ENCODE results near the gene MRGPRX4.
"Not testable (repeated sequence)": the region's sequence is repeated elsewhere in the genome, so short reads cannot be mapped to it uniquely, and the experiment has no call there.

MRGPRX4 gene

DNA sequence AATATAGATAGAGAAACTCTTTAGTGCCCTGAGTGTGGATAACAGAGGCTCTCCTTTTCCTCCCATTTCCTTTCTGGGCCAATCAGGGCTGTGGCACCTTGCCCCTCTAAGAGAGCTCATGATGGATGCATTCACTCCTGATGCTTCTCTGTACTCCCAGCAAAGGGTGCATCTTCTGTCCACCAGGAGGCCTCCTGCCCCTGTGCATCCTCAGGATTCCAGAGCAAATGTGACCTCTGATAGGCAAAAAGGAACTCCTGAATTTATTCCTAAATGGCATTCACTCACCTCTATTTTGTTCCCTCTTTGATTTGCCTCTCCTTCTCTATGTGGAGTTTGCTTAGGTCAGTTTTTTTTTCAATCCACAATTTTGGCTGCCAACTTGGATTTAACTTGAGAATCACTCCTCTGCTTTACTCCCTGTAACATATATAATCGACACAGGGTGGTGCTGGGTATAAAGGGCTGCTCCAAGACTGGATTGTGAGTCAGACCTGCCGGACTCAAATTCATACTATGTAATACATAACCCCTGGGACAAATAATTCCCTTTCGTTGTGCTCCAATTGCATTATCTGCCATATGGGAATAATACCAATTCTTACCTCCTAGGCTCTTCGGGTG, 1.1 kb upstream of the MRGPRX4 start:
- no peaks in the 10 kb centered on the region for H3K4me1 ChIP-seq (ENCODE audit: control insufficient read depth in 1 of 2, insufficient read depth in 1 of 2, low read depth in 1 of 2, low read length in 1 of 2)
- TF ChIP-seq, protein P1, sequence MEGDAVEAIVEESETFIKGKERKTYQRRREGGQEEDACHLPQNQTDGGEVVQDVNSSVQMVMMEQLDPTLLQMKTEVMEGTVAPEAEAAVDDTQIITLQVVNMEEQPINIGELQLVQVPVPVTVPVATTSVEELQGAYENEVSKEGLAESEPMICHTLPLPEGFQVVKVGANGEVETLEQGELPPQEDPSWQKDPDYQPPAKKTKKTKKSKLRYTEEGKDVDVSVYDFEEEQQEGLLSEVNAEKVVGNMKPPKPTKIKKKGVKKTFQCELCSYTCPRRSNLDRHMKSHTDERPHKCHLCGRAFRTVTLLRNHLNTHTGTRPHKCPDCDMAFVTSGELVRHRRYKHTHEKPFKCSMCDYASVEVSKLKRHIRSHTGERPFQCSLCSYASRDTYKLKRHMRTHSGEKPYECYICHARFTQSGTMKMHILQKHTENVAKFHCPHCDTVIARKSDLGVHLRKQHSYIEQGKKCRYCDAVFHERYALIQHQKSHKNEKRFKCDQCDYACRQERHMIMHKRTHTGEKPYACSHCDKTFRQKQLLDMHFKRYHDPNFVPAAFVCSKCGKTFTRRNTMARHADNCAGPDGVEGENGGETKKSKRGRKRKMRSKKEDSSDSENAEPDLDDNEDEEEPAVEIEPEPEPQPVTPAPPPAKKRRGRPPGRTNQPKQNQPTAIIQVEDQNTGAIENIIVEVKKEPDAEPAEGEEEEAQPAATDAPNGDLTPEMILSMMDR (IDR thresholded peaks at IDR 0.05) = no peak
- no peak overlapping the region for H3K27ac ChIP-seq
- H3K27me3 ChIP-seq = peaks cover 47% of the 10 kb centered on the region
- H3K4me3 ChIP-seq (ENCODE audit: low read depth in 1 of 2, low read length in 1 of 2) = no peak overlapping the region
- no peaks in the 10 kb centered on the region for H3K9me3 ChIP-seq
- no peaks in the 10 kb centered on the region for H3K36me3 ChIP-seq

DNA sequence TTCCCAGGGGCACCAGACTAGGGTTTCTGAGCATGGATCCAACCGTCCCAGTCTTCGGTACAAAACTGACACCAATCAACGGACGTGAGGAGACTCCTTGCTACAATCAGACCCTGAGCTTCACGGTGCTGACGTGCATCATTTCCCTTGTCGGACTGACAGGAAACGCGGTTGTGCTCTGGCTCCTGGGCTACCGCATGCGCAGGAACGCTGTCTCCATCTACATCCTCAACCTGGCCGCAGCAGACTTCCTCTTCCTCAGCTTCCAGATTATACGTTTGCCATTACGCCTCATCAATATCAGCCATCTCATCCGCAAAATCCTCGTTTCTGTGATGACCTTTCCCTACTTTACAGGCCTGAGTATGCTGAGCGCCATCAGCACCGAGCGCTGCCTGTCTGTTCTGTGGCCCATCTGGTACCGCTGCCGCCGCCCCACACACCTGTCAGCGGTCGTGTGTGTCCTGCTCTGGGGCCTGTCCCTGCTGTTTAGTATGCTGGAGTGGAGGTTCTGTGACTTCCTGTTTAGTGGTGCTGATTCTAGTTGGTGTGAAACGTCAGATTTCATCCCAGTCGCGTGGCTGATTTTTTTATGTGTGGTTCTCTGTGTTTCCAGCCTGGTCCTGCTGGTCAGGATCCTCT, 709 bp downstream of the MRGPRX4 start:
- peaks cover 61% of the 10 kb centered on the region for H3K27me3 ChIP-seq
- no peak overlapping the region for H3K27ac ChIP-seq
- H3K4me1 ChIP-seq (ENCODE audit: control insufficient read depth in 1 of 2, insufficient read depth in 1 of 2, low read depth in 1 of 2, low read length in 1 of 2) = no peaks in the 10 kb centered on the region
- no peak overlapping the region for H3K4me3 ChIP-seq (ENCODE audit: low read depth in 1 of 2, low read length in 1 of 2)
- no peaks in the 10 kb centered on the region for H3K9me3 ChIP-seq
- TF ChIP-seq, protein P1 (IDR thresholded peaks at IDR 0.05) = no peak
- H3K36me3 ChIP-seq = no peaks in the 10 kb centered on the region

DNA sequence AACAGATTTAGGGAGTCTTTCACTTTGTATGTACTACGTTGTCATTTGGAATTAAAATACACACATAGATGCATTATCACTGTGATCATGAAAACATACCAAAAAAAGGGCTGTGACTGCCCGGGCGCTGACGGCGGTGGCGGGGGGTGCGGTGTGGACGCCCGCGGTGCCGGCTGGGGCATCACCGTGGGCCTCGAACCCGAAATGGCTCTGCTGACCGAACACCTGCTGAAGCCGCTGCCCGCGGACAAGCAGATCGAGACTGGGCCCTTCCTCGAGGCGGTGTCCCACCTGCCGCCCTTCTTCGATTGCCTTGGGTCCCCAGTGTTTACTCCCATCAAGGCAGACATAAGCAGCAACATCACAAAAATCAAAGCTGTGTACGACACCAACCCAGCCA, 16.2 kb downstream of the MRGPRX4 start:
- peaks cover 70% of the 10 kb centered on the region for H3K27me3 ChIP-seq
- no peak overlapping the region for H3K27ac ChIP-seq
- no peaks in the 10 kb centered on the region for H3K36me3 ChIP-seq
- no peak overlapping the region for H3K4me3 ChIP-seq (ENCODE audit: low read depth in 1 of 2, low read length in 1 of 2)
- H3K9me3 ChIP-seq = no peaks in the 10 kb centered on the region
- no peaks in the 10 kb centered on the region for H3K4me1 ChIP-seq (ENCODE audit: control insufficient read depth in 1 of 2, insufficient read depth in 1 of 2, low read depth in 1 of 2, low read length in 1 of 2)
- TF ChIP-seq, protein P1 (IDR thresholded peaks at IDR 0.05) = no peak

DNA sequence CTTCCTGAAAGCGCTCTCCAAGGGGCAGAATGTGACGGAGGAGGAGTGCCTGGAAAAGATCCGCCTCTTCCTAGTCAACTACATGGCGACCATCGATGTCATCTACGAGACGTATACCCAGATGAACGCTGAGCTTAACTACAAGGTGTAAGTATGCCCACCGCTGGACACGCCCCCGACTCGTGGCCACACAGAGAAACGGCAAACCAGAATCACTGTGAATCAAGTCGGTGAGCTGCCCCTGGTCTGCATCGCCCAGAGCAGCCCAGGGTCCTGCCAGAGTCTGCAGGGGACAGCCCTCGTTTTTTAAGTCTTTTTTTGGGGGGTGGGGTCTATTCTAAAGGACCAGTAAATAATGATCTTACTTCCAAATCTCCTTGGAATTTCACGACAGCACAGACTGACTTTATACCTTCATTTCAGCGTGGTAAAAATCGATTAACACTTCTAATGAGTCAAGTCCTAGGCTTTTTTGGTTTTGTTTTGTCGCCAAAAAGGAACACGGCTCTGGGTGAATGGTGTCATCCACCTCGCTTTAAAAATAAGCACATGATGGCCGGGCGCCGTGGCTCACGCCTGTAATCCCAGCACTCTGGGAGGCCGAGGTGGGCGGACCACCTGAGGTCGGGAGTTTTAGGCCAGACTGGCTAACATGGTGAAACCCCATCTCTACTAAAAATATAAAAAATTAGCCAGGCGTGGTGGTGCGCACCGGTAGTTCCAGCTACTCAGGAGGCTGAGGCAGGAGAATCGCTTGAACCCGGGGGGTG, 17.0 kb downstream of the MRGPRX4 start:
- H3K36me3 ChIP-seq; H3K4me3 ChIP-seq (ENCODE audit: low read depth in 1 of 2, low read length in 1 of 2); H3K4me1 ChIP-seq (ENCODE audit: control insufficient read depth in 1 of 2, insufficient read depth in 1 of 2, low read depth in 1 of 2, low read length in 1 of 2); H3K9me3 ChIP-seq; H3K27ac ChIP-seq: not testable (repeated sequence)
- peaks cover 63% of the 10 kb centered on the region for H3K27me3 ChIP-seq

DNA sequence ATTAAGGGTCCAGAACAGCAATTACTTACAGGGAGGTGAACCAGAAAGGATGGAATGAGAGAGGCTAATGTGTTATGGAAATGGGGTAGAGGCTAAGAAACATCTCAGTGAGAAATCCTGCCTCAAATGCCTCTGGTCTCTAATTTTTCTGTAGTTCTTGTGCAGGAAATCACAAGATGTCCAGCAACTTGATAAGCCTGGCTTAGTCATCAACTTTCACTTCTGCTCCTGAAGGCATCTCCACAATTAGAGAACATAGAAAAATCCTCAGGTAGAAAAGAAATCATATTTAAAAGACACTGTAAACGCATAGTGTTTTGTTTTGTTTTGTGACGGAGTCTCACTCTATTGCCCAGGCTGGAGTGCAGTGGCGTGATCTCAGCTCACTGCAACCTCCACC, 18.7 kb downstream of the MRGPRX4 start:
- no peaks in the 10 kb centered on the region for H3K4me1 ChIP-seq (ENCODE audit: control insufficient read depth in 1 of 2, insufficient read depth in 1 of 2, low read depth in 1 of 2, low read length in 1 of 2)
- H3K9me3 ChIP-seq = no peaks in the 10 kb centered on the region
- TF ChIP-seq, protein P1 (IDR thresholded peaks at IDR 0.05) = no peak
- H3K27me3 ChIP-seq = peaks cover 67% of the 10 kb centered on the region
- H3K4me3 ChIP-seq (ENCODE audit: low read depth in 1 of 2, low read length in 1 of 2) = no peak overlapping the region
- H3K36me3 ChIP-seq = no peaks in the 10 kb centered on the region
- no peak overlapping the region for H3K27ac ChIP-seq

DNA sequence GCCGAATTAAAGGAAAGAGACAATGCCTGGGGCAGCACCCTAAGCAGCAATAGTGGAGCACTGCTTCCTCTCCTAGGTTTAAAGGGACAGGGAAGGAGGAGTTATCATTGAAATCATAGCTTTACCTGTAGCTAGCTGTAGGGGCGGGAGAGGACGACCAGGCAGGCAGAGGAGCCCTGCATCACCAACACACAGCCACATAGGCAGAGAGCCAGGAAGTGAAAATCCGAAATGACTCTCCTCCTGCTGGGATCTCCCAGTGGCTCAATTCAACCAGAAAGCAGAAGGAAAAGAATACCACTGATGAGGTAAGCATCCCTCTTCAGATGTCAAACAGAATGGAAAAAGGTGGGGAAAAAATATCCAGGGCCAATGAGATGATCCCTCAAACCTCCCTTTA, 20.4 kb downstream of the MRGPRX4 start:
- H3K27ac ChIP-seq = no peak overlapping the region
- no peaks in the 10 kb centered on the region for H3K36me3 ChIP-seq
- TF ChIP-seq, protein P1 (IDR thresholded peaks at IDR 0.05) = no peak
- no peaks in the 10 kb centered on the region for H3K9me3 ChIP-seq
- peaks cover 56% of the 10 kb centered on the region for H3K27me3 ChIP-seq
- no peak overlapping the region for H3K4me3 ChIP-seq (ENCODE audit: low read depth in 1 of 2, low read length in 1 of 2)
- no peaks in the 10 kb centered on the region for H3K4me1 ChIP-seq (ENCODE audit: control insufficient read depth in 1 of 2, insufficient read depth in 1 of 2, low read depth in 1 of 2, low read length in 1 of 2)

All from neutrophil (primary cell).